ENCODE data around the gene PKN2.
A peak's percentile ranks its signal among the peaks of the same experiment; 100 is the strongest.
"Not testable (repeated sequence)": the region's sequence is repeated elsewhere in the genome, so short reads cannot be mapped to it uniquely, and the experiment has no call there.

PKN2 gene

GRCh38 chr1:88680911-88681622 lies 3.0 kb upstream of the PKN2 start:
- no peak for FAIRE-seq

GRCh38 chr1:88684482-88685258 lies 597 bp downstream of the PKN2 start:
- peak; percentile 80 for FAIRE-seq

GRCh38 chr1:88685259-88685620 lies 1.2 kb downstream of the PKN2 start:
- no peak for FAIRE-seq

- FAIRE-seq = no peak
These were observed 7.5 kb downstream of the PKN2 start for GRCh38 chr1:88691540-88691939.

GRCh38 chr1:88695781-88696180 lies 11.7 kb downstream of the PKN2 start:
- no peak for FAIRE-seq

DNA sequence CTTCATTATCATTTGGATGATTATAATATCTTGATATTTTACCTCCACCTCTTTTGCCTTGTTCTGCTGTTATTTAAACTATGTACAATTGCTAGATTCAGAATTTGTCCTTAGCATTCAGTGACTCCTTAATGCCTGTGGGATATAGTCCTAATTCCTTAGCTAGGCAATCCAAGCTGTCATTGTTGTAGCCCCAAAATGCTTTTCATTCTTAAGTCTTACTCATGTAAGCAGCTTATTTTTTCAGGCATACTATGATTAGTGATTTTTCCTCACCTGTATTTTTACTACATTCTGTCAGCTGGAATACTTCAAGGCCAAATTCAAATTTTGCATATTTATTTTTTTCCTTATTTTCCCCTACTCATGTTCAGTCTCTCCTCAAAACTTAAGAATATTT lies 13.4 kb downstream of the PKN2 start:
- FAIRE-seq = no peak

DNA sequence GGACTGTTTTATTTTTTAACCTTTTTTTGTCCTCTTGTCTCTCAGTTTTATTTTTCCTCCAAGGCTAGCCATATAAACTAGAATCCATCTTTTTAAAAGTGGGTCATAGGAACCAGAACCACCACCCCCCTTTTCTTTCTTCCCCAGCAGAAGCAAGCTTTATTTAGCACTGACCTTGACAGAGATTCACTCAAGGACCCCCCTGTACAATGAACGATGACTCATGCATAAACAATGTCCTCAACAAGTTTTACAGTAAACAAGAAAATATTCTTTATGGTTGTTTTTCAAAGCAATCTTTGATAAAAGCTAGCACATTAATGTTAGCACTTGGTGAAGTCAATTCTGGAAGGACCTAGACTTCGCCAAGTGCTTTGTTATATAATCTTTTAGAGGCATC lies 14.1 kb downstream of the PKN2 start:
- FAIRE-seq = no peak

DNA sequence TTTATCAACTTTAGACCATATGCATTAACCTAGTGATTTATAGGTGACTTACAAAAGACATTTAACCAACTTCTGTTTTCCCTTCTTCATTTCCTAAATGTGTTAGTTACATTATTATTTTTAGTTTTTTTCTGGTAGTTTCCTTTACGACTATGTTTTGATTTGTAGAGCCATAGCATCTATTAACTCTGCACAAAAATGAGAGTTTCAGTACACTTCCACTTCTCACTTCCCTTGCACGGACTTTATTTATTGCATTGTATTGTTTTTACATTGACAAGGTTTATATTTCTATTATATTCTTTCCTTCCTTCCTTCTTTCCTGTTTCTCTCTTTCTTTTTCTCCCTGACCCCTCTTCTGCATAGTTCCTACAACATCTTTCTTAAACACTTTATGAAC lies 14.7 kb downstream of the PKN2 start:
- no peak for FAIRE-seq

- FAIRE-seq = no peak
These were observed 16.4 kb downstream of the PKN2 start for GRCh38 chr1:88700425-88701013.

GRCh38 chr1:88701275-88701674 lies 17.2 kb downstream of the PKN2 start:
- FAIRE-seq = peak; percentile 61

DNA sequence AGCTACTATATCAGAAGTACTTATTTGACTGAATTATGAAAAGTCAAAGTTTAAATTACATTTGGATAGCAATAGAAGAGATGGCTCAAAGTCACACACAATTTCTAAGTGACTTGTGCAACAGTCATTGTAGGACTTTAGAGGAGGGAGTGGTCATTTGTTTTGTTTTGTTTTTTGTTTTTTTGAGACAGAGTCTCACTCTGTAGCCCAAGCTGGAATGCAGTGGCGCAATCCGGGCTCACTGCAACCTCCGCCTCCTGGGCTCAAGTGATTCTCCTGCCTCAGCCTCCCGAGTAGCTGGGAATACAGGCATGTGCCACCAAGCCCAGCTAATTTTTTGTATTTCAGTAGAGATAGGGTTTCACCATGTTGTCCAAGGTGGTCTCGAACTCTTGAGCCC lies 17.7 kb downstream of the PKN2 start:
- not testable (repeated sequence) for FAIRE-seq

- FAIRE-seq = no peak
These were observed 23.9 kb downstream of the PKN2 start for GRCh38 chr1:88708011-88708410.

GRCh38 chr1:88712907-88713306 lies 28.8 kb downstream of the PKN2 start:
- not testable (repeated sequence) for FAIRE-seq

DNA sequence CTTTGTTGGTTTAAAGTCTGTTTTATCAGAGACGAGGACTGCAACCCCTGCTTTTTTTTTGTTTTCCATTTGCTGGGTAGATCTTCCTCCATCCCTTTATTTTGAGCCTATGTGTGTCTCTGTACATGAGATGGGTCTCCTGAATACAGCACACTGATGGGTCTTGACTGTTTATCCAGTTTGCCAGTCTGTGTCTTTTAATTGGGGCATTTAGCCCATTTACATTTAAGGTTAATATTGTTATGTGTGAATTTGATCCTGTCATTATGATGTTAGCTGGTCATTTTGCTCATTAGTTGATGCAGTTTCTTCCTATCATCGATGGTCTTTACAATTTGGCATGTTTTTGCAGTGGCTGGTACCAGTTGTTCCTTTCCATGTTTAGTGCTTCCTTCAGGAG lies 32.5 kb downstream of the PKN2 start:
- not testable (repeated sequence) for FAIRE-seq

GRCh38 chr1:88722492-88722891 lies 38.4 kb downstream of the PKN2 start:
- FAIRE-seq = no peak

DNA sequence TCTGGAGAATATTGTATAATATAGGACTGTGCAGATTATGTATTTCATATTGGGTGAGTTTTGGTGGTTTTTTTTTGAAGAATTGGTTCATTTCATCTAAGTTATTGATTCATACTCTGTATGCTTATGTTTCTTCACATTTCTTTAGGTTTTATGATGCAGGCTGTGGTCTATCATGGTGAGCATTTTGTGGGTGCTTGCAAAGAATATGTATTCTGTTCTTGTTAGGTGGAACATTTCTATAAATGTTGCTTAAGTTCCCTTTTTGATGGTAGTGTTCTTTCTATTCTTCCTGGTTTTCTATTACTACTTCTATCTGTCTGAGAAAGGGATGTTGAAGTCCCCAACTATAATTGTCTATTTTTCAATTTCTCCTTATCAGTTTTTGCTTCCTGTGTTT lies 42.6 kb downstream of the PKN2 start:
- no peak for FAIRE-seq

- FAIRE-seq = no peak
These were observed 43.1 kb downstream of the PKN2 start for GRCh38 chr1:88727205-88727604.

- FAIRE-seq = no peak
These were observed 45.2 kb downstream of the PKN2 start for GRCh38 chr1:88729297-88729696.

GRCh38 chr1:88730132-88730675 lies 46.1 kb downstream of the PKN2 start:
- no peak for FAIRE-seq

GRCh38 chr1:88730995-88731394 lies 46.9 kb downstream of the PKN2 start:
- peak; percentile 60 for FAIRE-seq

GRCh38 chr1:88731475-88732269 lies 47.6 kb downstream of the PKN2 start:
- FAIRE-seq = peak; percentile 83

DNA sequence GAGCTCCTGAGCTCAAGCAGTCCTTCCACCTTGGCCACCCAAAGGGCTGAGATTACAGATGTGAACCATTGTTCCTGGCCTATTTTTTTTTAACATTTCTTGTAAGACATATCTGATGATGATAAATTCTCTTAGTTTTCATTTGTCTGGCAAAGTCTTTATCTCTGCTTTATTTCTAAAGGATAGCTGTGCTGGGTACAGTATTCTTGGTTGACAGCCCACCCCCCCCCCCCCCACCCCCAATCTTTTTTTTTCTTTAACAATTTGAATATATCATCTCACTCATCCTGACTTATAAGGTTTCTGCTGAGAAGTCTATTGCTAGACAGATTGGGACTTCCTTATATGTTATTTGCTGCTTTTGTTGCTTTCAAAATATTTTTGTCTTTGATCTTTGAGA lies 51.3 kb downstream of the PKN2 start:
- no peak for FAIRE-seq

- FAIRE-seq = no peak
These were observed 51.8 kb downstream of the PKN2 start for GRCh38 chr1:88735909-88736308.
